Gastrocnemius medialis (tissue), 4 donors: Measurements from ENCODE around the gene LHFPL6. TPM values are rescaled to one million over a fixed set of nuclear protein-coding genes. Genes with fewer than 3 reads are reported as not detected.

ENCODE experiments used
- ATAC-seq, 2 donors: fragments of 150-250 bp; one replicate each; pipeline ENCODE4 v1.9.1; 2016
- DNase-seq, 2 donors: peaks; one replicate each; pipeline ENCODE4 v3.0.0-alpha.2; 2019
- H3K27ac ChIP-seq, 4 donors: fragments of 200-600 bp; sonication (generic); 1 replicate in 1 of 4; 2 replicates in 3 of 4; pipeline ENCODE4 v1.5.1; 2016 to 2018; ENCODE audit warnings: mild to moderate bottlenecking in 2 of 4, moderate library complexity in 1 of 4
- H3K27me3 ChIP-seq, 3 donors: fragments of 200-600 bp; sonication (generic) in 2 of 3; 1 replicate in 1 of 3; 2 replicates in 2 of 3; pipeline versions ENCODE4 v1.5.1 to v1.6.0; 2016 to 2019; ENCODE audit warnings: mild to moderate bottlenecking in 1 of 3, moderate library complexity in 1 of 3
- H3K36me3 ChIP-seq, 2 donors: fragments of 200-600 bp; sonication (generic) in 1 of 2; one replicate each; pipeline ENCODE4 v1.5.1; 2017 to 2018
- H3K4me1 ChIP-seq, 2 donors: fragments of 200-600 bp; sonication (generic) in 1 of 2; one replicate each; pipeline ENCODE4 v1.5.1; 2016 to 2017; ENCODE audit warnings: mild to moderate bottlenecking in 2 of 2
- H3K4me3 ChIP-seq, 4 donors: fragments of 200-600 bp; sonication (generic) in 3 of 4; 1 replicate in 1 of 4; 2 replicates in 3 of 4; pipeline ENCODE4 v1.5.1; 2016 to 2019; ENCODE audit warnings: mild to moderate bottlenecking in 2 of 4
- H3K9me3 ChIP-seq, 3 donors: fragments of 200-600 bp; sonication (generic) in 2 of 3; 1 replicate in 1 of 3; 2 replicates in 2 of 3; pipeline ENCODE4 v1.5.1; 2016 to 2019
- POLR2A ChIP-seq, 2 donors: fragments of 450-650 bp; IDR thresholded peaks; one replicate each; pipeline ENCODE4 v1.6.1; 2017; ENCODE audit warnings: antibody characterized with exemption in 2 of 2, mild to moderate bottlenecking in 2 of 2, moderate library complexity in 2 of 2
- in situ Hi-C, 4 donors: fragments of 200-750 bp; cut with MboI; loops; one replicate each; pipeline versions ENCODE4 v1.15.0 to v1.8.0; 2017; ENCODE audit warnings: low sequenced_read_pairs in 4 of 4
- intact Hi-C: fragments of 100-400 bp; cut with DNase I; formaldehyde crosslinking; loops from one replicate; pipeline ENCODE4 v1.15.1; 2023; ENCODE audit warnings: low total_unique reads
- total RNA-seq, 4 donors: library from RNA; depleted of rRNA; stranded (reverse); fragments of >200 nt; gene quantifications; one replicate each; pipeline versions ENCODE4 v1.1.0 to v1.2.3, GENCODE V29; 2016
- TF ChIP-seq, protein P1 (sequence below), 5 experiments: fragments of 450-650 bp in 3 of 5; fragments of 200-600 bp in 2 of 5; sonication (generic) in 2 of 5; IDR thresholded peaks in 4 of 5; conservative IDR thresholded peaks in 1 of 5; 1 replicate in 4 of 5; 2 replicates in 1 of 5; pipeline ENCODE4 v1.5.1; 2016 to 2019; ENCODE audit warnings: antibody characterized with exemption in 5 of 5, mild to moderate bottlenecking in 3 of 5, moderate library complexity in 3 of 5

LHFPL6 gene
- total RNA-seq, 4 donors from 2014 or later, result 12.7 to 26.3 (median 16.0) TPM

GRCh38 chr13:39524795-39525194 lies 78.2 kb downstream of the LHFPL6 start:
- no peaks in the 10 kb centered on the region for H3K36me3 ChIP-seq

DNA sequence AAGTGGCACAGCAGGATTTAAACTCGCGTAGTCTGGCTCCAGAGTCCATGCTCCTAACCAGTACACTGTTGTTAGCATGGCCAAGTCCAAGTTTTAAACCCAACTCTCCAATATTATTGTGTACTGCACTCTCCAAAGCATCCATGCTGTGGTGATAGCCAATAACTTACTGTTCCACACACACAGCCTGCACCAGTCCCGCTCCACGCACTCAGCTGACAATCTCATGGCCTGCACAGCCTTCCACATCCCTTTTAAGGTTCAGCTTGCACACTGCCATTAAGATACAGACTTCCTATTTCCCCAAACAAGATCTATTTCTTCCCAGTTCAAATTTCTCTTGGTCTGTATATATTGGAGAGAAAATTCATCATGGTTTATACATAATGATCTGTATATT lies 80.7 kb downstream of the LHFPL6 start:
- Histone ChIP-seq H3K36me3 (no peaks in the 10 kb centered on the region), H3K9me3 (no peaks in the 10 kb centered on the region), H3K27ac (no peak overlapping the region), H3K4me3 (no peak overlapping the region), H3K27me3 (no peaks in the 10 kb centered on the region), H3K4me1 (peaks cover 0 to 3% of the 10 kb centered on the region in 2 donors)
- no peak for TF ChIP-seq POLR2A (IDR thresholded peaks at IDR 0.05)
- in situ Hi-C loops (no loop called here), intact Hi-C loops (no loop called here)
- DNase-seq (no peak), ATAC-seq (no peak)

More at GRCh38 chr13:39524795-39525194, 78.2 kb downstream of the LHFPL6 start:
- peaks cover 0 to 7% of the 10 kb centered on the region in 2 donors for H3K4me1 ChIP-seq
- H3K9me3 ChIP-seq, result no peaks in the 10 kb centered on the region
- intact Hi-C loops (no loop called here), in situ Hi-C loops (no loop called here)
- TF ChIP-seq POLR2A (IDR thresholded peaks at IDR 0.05), result no peak
- TF ChIP-seq, protein P1, sequence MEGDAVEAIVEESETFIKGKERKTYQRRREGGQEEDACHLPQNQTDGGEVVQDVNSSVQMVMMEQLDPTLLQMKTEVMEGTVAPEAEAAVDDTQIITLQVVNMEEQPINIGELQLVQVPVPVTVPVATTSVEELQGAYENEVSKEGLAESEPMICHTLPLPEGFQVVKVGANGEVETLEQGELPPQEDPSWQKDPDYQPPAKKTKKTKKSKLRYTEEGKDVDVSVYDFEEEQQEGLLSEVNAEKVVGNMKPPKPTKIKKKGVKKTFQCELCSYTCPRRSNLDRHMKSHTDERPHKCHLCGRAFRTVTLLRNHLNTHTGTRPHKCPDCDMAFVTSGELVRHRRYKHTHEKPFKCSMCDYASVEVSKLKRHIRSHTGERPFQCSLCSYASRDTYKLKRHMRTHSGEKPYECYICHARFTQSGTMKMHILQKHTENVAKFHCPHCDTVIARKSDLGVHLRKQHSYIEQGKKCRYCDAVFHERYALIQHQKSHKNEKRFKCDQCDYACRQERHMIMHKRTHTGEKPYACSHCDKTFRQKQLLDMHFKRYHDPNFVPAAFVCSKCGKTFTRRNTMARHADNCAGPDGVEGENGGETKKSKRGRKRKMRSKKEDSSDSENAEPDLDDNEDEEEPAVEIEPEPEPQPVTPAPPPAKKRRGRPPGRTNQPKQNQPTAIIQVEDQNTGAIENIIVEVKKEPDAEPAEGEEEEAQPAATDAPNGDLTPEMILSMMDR (IDR thresholded peaks at IDR 0.05 in 4 of 5, conservative IDR thresholded peaks at IDR 0.05 in 1 of 5), result no peak
- no peaks in the 10 kb centered on the region for H3K27me3 ChIP-seq
- ATAC-seq (no peak), DNase-seq (no peak)
- no peak overlapping the region for H3K27ac ChIP-seq
- no peak overlapping the region for H3K4me3 ChIP-seq

GRCh38 chr13:39521701-39522100 lies 81.3 kb downstream of the LHFPL6 start:
- no peak overlapping the region for H3K4me3 ChIP-seq
- no peaks in the 10 kb centered on the region for H3K36me3 ChIP-seq
- no peaks in the 10 kb centered on the region for H3K9me3 ChIP-seq
- TF ChIP-seq, protein P1 (IDR thresholded peaks at IDR 0.05 in 4 of 5, conservative IDR thresholded peaks at IDR 0.05 in 1 of 5), result no peak
- TF ChIP-seq POLR2A (IDR thresholded peaks at IDR 0.05), result no peak
- DNase-seq (no peak), ATAC-seq (no peak)
- in situ Hi-C loops, result no loop called here
- no peaks in the 10 kb centered on the region for H3K4me1 ChIP-seq
- intact Hi-C loops, result no loop called here
- no peak overlapping the region for H3K27ac ChIP-seq
- H3K27me3 ChIP-seq, result no peaks in the 10 kb centered on the region

DNA sequence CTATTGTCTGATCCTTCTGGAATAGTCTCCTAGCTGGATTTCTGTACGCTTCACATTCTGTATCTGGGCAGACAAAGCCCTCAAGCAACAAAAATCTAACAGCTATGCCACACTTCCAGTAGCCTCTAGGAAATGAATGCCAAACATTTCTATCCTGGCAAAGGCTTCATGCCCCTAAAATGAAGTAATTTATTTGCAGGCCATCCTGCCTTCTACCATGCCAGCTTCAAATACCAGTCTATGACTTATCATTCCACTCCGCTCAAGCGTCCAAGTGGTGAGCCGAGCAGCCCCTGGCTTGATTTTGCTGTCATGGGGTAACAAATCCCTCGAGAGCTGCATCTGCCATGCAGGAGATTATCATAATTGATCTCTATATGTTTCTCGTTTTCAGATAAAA lies 86.9 kb downstream of the LHFPL6 start:
- no peak for ATAC-seq
- in situ Hi-C loops (no loop called here), intact Hi-C loops (no loop called here)

DNA sequence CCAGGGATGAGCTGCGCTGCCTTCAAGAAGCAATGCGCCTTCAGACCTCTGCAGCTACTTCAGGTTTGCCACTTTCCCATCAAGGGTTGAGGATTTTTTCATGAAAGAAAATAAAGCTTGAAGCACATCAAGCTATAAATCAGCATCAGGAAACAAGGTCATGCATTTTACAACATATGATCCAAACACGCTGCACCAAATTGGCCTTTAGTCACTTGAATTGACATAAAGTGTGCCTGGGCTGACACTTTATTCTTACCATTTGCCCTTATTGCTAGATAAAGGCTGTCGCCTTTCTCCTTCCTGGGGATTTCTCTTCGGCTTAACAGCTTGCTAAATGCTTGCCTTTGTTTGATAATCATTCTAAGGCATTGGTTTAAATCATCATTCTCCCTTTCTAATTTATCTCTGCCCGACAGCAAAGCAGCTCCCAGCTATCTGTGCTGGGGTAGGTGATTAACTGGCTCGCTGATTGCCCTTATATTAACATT lies 87.7 kb downstream of the LHFPL6 start:
- TF ChIP-seq, protein P1 (IDR thresholded peaks at IDR 0.05 in 4 of 5, conservative IDR thresholded peaks at IDR 0.05 in 1 of 5), result no peak
- no peak for TF ChIP-seq POLR2A (IDR thresholded peaks at IDR 0.05)
- in situ Hi-C loops (no loop called here), intact Hi-C loops (no loop called here)
- DNase-seq (no peak), ATAC-seq (no peak)
- H3K36me3 ChIP-seq, result no peaks in the 10 kb centered on the region
- no peaks in the 10 kb centered on the region for H3K9me3 ChIP-seq
- H3K4me3 ChIP-seq, result no peak overlapping the region
- no peak overlapping the region for H3K27ac ChIP-seq
- H3K4me1 ChIP-seq, result peaks cover 0 to 10% of the 10 kb centered on the region in 2 donors
- no peaks in the 10 kb centered on the region for H3K27me3 ChIP-seq

More for the DNA sequence above, 86.9 kb downstream of the LHFPL6 start:
- H3K4me3 ChIP-seq, result no peak overlapping the region
- no peaks in the 10 kb centered on the region for H3K36me3 ChIP-seq
- H3K9me3 ChIP-seq, result no peaks in the 10 kb centered on the region
- H3K4me1 ChIP-seq, result peaks cover 0 to 10% of the 10 kb centered on the region in 2 donors
- TF ChIP-seq, protein P1 (IDR thresholded peaks at IDR 0.05 in 4 of 5, conservative IDR thresholded peaks at IDR 0.05 in 1 of 5), result no peak
- TF ChIP-seq POLR2A (IDR thresholded peaks at IDR 0.05), result no peak
- no peak for DNase-seq
- no peak overlapping the region for H3K27ac ChIP-seq
- H3K27me3 ChIP-seq, result no peaks in the 10 kb centered on the region
